NCI-H1417 (cell line): ENCODE measurements around the gene FBN1.

Experiments
- DNase-seq, 3 experiments: peaks; one replicate each; lab custom pipeline; 2025; lab: John Stamatoyannopoulos, UW

Gene FBN1

DNA sequence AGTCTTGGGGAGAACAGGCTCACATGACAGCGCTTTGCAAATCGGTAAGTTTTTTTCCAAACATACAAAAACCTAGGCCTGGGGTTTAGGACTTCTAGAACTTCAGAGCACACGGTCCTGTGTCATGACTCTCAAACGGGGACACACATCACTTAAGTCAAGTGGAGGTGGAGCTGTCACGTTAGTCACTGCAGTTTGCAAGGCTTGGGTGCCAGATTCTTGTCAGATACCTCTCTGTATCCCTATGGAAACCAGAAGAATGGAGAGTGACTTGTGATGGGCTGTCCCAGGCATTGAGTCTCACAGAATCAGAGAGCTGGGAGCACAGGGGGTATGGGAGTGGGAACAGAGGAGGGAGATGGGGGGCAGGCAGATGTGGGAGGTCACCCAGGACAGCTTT is 249.5 kb downstream of the FBN1 start:
- DNase-seq = no peak

DNA sequence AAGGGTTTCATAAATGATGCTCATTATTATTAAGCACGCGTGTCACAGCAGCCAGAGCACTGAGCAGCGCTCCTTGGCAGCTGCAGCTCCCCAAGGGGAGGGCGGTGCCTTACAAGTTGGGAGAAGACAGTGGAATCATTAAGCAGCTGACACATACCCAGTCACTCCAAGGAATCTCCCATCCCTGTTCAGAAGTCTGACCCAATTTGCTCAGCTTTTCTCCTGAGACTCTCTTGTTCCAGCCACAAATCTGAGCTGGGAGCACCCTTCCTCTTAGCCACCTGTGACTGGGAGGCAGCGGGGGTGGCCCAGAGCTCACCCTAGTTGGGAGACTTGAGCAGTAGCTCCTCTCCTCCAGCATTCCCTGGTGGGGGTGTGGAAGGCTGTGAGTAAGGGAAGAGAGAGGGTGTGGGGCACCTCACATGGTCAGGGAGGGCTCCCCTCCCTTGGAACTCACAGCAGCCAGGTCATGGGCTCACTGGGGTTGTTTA is 249.9 kb downstream of the FBN1 start:
- DNase-seq = no peak

DNA sequence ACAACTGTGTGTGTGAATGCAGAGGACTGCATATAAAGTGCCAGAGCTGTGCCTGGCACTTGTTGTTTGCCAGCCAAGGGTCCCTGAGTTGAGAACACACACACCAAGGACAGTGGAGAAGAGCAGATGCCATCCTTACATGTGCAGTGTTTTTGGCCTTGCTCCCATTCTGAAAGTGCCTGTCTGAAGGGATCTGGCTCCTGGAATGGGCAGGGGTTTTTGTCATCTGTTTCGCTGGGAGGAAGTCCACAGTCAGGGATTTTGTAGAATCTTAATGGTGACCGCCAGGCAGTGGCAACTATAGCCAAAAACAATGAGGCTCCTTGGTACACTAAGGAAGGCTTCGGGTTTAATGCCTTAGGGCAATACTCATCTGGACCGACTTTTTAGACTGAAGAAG is 250.5 kb downstream of the FBN1 start:
- no peak for DNase-seq

DNA sequence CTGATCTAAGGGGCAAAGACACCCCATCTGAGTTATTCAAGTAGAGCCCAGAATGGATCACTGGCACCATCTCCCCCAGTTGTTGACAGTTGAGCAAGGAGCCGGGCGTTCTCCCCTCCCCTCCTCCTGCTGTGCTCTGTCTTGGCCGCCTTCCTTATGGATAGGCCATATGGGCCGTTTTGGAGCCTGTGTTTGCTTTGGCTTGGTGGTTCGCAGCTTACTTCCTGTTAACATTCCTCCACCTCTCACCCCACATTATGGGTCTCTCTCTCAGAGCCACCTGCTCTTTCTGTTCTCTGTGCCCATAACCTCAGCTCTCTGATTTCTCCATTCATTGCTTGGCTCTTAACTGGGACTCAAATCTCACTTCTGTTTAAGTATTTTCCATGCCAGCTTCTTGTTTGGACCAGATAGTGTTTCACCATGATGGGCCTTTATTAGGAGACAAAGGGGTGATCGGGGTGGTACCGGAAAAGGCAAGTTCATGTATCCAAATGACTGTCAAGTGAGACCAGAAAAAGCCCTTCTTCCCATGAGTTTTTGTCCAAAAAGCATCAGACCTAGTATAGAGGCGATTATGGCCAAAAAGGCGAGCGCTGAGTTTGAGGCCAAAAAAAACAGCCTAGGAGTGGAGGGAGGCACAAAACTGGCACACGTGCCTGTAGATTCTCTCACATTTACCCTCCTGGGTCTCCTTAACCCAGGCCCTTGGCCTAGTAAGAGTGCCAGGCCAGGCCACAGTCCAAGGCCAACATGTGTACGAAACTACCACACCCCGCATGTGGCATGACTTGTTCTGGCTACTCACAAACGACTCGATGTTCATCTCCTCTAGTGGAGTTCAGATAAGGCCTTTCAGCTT is 251.6 kb downstream of the FBN1 start:
- DNase-seq = no peak

DNA sequence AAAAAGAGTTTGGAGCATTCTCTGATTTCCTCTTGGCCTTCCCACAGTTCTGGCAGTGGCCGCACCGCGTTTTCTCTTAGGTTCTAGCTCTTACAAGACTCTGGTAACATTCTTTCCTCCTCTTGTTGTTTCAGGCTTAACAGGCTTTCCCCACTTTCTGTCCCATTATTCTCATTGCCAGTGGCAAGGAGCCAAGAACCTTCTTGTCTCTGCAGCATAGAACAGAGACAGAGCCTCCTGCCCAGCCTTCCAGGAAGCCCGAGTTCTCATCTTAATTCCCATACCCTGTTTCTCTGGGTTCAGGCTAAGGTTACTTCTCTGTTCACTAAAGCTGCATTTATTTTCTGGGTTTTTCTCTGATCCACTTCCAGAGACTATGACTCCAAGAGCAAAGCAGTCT is 253.2 kb downstream of the FBN1 start:
- DNase-seq = no peak

DNA sequence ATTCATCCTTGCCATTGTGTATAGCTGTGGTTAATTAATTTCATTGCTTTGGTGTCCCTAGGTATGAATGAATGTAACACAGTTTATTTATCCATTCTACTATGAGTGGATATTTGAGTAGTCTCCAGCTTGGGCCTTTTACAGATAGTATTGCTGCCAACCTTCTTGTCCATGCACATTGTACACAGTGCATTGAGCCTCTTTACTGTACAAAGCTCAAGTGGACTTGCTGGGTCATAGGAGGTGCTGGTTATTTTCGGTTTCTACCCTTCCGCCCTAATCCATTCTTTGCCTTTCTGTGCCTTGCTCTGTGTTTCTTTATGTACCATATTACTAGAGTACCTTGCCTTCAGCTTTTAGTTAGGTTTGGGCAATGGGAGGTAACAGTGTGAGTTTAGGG is 253.6 kb downstream of the FBN1 start:
- DNase-seq = no peak

DNA sequence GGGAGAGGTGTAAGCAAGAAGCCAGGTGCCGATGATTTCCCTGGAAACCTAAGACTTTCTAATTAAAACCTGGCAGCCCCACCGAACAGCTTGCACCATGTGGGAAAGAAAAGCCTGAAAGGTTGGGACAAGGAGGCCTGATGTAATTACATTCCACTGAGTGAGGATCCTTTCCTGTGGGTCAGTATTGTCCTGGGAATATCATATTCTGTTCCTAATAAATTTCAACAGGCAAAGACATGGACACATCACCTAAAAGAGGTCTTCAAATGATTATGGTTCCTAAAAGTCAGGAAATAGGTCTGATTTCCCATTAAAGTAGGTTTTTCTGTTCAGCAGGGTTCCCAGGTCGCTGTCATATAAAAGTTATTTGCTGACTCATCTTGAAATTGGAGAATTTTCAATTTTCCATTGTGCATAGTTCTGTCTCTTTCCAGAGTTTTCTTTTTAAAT is 255.8 kb downstream of the FBN1 start:
- no peak for DNase-seq

DNA sequence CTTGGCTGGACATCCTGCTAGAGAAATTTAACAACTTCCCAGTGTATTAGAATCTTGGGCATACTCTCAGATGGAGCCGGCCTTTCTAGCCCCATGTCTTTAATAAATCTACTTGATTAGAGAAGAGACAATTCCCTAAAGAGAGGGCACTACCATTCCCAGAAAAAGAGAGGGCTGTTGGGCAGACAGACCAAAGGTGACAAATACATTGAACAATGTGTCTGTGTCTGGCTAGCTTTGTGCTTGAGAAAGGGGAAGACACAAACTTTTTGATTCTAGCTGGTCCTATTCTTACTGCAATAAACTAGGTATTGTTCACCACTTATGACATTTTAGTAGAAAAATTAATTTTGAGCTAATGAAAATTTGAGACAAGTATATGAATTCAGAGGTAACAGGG is 256.6 kb downstream of the FBN1 start:
- DNase-seq = no peak

DNA sequence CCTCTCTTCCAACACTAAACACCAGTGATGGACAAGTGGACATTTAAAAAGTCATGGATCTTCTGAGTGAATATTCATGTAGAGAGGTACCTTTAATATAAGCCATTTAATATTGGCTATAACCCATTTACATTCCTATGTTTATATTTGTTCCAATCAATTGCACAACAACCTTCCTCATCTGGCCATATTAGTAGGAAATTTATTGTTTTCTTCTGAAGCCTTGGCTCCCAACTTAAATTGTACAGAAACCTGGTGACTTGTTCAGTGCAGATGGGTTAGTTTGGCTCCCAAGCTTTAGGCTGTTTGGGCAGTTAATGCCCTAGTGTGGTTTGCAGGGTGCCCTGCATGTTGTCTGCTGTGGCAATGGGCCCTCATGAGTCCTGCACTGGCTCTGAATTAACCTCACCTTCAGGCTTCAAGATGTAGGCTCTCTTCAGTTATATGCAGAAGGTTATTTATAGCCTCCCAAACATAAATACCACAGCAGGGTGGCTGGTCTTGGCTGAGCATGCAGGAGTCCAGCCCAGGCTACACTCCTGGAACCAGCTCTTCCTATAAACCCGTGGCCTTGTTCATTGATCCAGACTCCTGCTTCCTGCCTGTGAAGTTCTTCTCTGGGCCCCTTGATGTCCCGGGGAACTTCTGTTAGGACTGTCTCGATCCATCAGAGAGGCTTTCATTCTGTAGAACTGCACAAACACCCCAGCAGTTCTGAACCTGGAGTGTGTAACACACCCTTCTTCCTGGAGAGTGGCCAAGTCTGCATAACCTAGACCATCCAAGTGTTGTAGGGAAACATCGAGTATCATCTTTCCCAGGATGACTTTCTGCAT is 257.3 kb downstream of the FBN1 start:
- peak in 2 of 3 experiments; percentile 11 to 37 for DNase-seq

DNA sequence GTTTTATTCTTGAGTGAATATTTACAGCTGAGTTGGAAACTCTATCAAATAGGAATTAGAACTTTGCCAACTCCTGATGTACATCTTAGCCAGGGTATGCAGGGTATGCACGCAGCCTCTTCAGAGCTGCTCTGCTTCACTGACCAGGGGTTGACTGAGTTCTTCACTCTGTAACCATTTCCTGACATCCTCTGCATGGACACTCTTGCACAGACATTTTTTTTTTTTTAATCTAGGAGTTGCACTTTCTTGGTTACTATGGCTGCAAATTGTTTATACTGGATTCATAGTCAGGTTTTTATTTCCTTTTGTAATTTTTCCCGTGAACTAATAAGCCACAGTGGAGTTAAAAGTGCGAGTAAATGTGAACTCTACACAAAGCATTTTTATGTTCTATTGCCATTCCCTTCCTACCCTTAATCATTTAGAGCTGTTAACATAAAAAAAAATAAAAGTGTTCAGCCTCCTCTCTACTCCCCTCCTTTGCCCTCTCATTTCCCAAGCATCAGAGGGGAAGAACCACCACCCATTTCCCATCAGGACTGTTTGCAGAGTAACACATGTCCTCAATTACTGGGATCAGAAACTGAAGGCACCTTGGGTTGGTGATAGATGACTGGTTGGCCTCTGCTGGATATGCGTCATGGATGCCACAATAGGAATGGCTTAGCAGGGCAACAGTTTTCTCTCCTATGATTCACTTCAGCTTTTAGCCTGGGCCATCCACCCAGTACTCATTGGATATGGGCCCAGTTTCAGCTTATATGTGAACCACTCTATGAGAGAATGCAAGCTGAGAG is 260.3 kb downstream of the FBN1 start:
- no peak for DNase-seq

DNA sequence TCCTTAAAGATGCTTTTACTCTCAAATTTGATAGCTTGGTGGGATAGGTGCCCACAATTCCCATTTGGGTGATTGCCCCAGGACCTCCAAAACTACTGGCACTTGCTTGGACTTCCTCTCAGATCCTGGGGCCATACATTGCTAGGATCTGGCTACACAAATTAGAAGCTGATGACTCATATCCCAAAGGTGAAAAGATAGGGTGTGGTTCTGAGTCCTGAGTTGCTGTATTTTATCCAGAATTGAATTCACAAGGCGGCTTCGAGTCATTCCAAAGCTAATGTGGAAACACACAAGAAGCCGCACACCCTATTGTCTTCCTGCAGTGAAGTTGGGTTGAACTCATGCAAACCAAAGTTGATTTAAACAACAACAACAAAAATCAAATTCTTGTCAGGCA is 260.9 kb downstream of the FBN1 start:
- DNase-seq = no peak

DNA sequence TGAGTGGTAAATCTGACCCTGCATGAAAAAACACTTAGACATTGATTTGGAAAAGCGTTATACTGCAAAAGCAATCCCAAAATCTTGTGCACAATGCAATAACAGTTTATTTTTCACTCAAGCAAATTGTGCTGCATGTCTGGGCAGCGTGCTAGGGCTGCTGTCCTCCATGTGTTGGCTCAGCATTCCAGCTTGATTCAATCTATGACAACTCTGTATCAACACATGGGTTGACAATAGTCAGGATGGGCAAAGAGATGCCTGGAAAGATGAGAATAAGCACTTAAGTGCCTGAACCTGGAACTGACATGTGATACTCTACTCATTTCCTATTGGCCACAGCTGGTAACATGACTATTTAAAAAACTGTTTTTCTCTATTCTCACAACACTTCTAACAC is 262.5 kb downstream of the FBN1 start:
- DNase-seq = no peak

DNA sequence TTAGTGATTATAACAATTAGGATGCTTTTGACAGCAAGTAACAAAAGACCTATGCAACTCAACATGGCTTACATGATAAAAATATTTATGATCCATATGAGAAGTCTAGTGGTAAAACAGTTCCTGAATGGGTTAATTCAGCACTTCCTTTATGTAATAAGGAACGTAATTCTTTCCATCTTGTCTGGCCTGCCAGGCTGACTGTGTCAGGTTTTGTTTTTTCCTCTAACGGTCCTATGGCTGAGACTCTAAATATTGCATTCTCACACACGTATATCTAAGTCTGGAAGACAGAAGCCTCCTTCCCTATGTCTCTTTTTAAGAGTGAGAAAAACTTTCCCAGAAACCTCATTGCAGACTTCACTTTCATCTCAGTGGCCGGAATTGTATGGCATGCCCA is 263.6 kb downstream of the FBN1 start:
- no peak for DNase-seq

DNA sequence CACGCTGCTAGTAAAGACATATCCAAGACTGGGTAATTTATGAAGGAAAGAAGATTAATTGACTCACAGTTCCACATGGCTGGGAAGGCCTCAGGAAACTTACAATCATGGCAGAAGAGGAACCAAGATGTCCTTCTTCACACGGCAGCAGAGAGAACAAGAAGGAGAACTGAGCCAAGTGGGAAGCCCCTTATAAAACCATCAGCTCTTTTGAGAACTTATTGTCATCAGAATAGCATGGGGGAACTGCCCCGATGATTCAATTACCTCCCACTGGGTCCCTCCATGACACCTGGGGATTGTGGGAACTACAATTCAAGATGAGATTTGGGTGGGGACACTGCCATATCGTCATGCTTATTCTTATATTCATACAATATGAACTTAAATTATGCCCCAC is 265.3 kb downstream of the FBN1 start:
- no peak for DNase-seq

DNA sequence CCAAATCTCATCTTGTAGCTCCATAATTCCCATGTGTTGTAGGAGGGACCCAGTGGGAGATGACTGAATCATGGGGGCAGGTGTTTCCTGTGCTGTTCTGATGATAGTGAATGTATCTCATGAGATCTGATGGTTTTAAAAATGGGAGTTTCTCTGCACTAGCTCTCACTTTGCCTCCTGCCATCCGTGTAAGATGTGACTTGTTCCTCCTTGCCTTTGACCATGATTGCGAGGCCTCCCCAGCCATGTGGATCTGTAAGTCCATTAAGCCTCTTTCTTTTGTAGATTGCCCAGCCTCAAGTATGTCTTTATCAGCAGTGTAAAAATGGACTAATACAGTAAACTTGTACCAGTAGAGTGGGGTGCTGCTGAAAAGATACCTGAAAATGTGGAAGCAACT is 269.7 kb downstream of the FBN1 start:
- DNase-seq = no peak

DNA sequence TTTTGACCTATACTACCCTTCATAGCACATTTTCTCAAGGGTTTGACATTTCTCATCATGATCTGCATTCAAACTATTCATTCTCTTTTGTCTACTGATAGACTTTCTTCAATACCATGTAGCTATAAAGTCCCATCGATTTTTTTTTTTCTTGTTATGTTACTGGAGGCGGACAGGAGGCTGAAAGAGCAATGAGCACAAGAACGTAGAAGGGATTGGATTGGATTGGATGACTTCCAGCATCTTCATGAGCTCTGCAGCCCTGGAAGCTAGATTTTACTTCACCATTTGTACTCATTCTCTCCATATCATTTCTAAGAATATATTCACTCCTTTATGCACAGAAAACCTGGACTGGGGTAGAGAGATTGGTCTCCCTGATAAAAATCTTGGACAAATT is 271.0 kb downstream of the FBN1 start:
- no peak for DNase-seq

DNA sequence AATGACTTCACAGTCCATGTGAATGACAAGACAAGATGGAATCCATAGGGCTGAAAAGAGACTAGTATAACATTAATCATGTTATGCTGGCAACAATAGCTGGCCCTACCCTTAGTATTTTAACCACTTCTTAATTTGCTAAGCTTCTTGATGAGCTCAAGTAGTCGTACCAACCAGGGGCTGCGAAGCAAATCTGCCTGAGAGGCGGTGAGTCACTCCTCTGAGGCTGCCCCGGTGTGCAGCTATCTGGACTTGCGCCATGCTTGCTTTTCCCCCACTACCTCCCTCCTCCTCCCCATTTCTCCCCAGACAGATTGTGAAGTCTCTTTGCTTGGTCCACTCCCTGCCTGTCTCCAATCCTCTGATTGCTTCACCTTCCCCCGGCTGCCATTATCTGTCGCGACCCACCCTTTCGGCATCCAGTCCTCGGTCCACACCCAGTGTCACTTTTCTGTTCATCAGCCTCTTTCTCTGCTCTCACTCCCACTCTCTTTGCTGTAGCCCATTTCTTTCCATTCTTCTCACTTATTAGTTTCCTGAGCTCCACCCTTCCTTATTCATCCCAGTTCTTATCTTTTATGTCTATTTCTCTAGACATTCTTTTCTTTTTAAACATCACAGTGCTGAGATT is 271.6 kb downstream of the FBN1 start:
- DNase-seq = no peak

DNA sequence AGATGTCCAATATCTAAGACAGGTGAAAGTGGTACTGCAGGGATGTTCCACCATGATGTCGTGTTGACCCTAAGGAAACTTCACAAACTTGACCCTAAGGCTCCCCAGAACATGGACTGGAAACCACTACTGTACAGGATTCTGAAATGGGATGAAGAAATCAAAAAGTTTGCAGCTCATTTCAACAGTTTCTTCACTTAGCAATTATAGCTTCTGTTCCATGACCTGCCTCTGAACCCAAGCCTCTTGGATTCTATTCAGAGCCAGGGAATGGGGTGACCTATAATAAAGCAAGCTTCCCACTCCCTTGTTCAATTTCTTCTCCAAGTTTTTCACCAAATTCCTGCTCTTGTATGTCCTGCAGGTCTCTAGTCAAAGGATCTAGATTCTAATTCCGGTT is 273.5 kb downstream of the FBN1 start:
- DNase-seq = no peak

DNA sequence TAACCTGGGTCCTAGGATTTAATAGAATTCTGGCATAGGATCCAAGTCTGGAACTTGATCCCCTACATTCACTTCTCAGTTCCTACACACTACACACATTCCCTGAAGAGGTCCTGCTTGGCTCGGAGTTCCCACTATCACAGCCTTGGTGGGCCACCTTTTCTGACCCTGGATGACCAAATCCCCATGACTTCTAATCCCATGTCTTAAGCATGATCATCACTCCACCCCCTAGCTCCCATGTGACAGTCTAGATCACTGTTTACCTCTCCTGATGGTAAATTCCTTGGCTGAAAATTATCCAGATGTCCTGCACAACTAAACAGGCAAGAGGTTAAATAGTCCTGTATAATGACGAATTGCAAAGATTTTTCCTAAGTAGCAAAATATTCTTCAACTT is 274.0 kb downstream of the FBN1 start:
- DNase-seq = no peak

DNA sequence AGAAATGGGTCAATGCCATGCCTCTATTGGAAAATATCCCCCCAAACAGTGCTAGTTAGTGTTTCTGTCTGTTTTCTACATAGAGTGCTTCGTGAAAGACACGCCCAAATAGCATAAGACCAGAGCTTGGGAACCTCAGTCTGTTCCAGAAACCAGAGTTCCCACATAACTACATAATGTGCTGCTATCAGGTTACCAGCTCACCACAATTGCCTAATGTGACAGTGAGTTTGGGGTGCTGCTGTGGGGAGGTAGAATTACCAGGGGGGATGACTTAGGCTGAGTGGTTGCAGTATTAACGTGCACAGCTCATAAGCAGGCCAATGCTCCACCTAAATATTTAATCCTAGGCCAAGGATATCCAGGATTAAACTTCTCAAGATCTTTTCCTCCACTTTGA is 275.0 kb downstream of the FBN1 start:
- DNase-seq = no peak

DNA sequence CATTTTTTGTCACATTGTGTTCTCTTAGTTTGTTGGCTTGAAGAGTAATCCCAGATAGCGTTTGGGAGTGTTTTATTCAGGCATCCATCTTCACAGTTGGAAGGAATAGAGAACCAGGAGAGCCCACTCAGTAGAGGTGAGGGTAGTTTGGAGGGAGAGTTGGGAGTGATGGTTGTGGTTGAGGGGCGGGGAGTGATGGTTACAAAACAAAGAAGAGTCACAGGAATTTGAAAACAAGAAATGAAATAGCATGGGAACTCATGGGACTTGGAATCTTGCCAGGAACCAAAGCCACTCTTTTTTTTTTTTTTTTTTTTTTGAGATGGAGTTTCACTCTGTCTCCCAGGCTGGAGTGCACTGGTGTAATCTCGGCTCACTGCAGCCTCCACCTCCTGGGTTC is 278.0 kb downstream of the FBN1 start:
- no peak for DNase-seq
